CD14-positive monocyte (primary cell): ENCODE data around the gene TMEM37. TPM values are rescaled to one million over a fixed set of nuclear protein-coding genes. Genes with fewer than 3 reads are reported as not detected.

Experiments used
- DNase-seq, 3 donors: peaks; one replicate each; pipeline ENCODE4 v3.0.0-alpha.2; 2011 to 2022
- H2AFZ ChIP-seq: 2 replicates; pipeline ENCODE4 v1.6.0; 2012; ENCODE audit warnings: mild to moderate bottlenecking, low read depth, low read length, inconsistent platforms; ENCODE audit not compliant: insufficient read depth, poor library complexity, severe bottlenecking
- H3K27ac ChIP-seq, 2 donors: 1 replicate in 1 of 2; 2 replicates in 1 of 2; pipeline ENCODE4 v1.5.1; 2012 to 2013; ENCODE audit warnings: low read length in 2 of 2, control low read depth in 1 of 2, inconsistent platforms in 1 of 2, low read depth in 1 of 2, mild to moderate bottlenecking in 1 of 2
- H3K27me3 ChIP-seq, 2 donors: one replicate each; pipeline versions ENCODE4 v1.6.0 to v1.6.1; 2011 to 2013; ENCODE audit warnings: low read length in 2 of 2; ENCODE audit not compliant: control insufficient read depth in 2 of 2, insufficient read depth in 2 of 2
- H3K36me3 ChIP-seq, 2 donors: replicated peaks in 1 of 2; 1 replicate in 1 of 2; 2 replicates in 1 of 2; pipeline versions ENCODE4 v1.5.1 to v1.6.1; 2012 to 2013; ENCODE audit warnings: low read length in 2 of 2, control low read depth in 1 of 2, inconsistent platforms in 1 of 2, mild to moderate bottlenecking in 1 of 2; ENCODE audit not compliant: insufficient read depth in 2 of 2, control insufficient read depth in 1 of 2
- H3K4me1 ChIP-seq, 2 donors: 1 replicate in 1 of 2; 2 replicates in 1 of 2; pipeline versions ENCODE4 v1.5.1 to v1.6.1; 2012 to 2013; ENCODE audit warnings: low read length in 2 of 2, control low read depth in 1 of 2, inconsistent platforms in 1 of 2, mild to moderate bottlenecking in 1 of 2, moderate library complexity in 1 of 2; ENCODE audit not compliant: insufficient read depth in 2 of 2, control insufficient read depth in 1 of 2
- H3K4me2 ChIP-seq: replicated peaks from 2 replicates; pipeline ENCODE3; 2012; ENCODE audit warnings: low read length, moderate library complexity, mild to moderate bottlenecking; ENCODE audit not compliant: poor library complexity, severe bottlenecking; ENCODE audit errors: extremely low read depth
- H3K4me3 ChIP-seq, 3 experiments: fragments of 200-600 bp in 1 of 3; sonication (generic) in 1 of 3; replicated peaks in 1 of 3; 1 replicate in 2 of 3; 2 replicates in 1 of 3; pipeline ENCODE4 v1.5.1; 2011 to 2013; ENCODE audit warnings: low read length in 3 of 3, mild to moderate bottlenecking in 3 of 3, control low read depth in 2 of 3, low read depth in 2 of 3, inconsistent platforms in 1 of 3, moderate library complexity in 1 of 3
- H3K79me2 ChIP-seq: 2 replicates; pipeline ENCODE4 v1.6.0; 2012; ENCODE audit warnings: mild to moderate bottlenecking, control low read depth, inconsistent platforms, low read length, moderate library complexity; ENCODE audit not compliant: insufficient read depth
- H3K9ac ChIP-seq: 2 replicates; pipeline ENCODE4 v1.6.0; 2017; ENCODE audit warnings: low read length, mild to moderate bottlenecking; ENCODE audit not compliant: insufficient read depth, poor library complexity, severe bottlenecking
- H3K9me3 ChIP-seq, 2 donors: replicated peaks in 1 of 2; 1 replicate in 1 of 2; 2 replicates in 1 of 2; pipeline versions ENCODE4 v1.5.1 to v1.6.1; 2012 to 2013; ENCODE audit warnings: low read length in 2 of 2, control low read depth in 1 of 2; ENCODE audit not compliant: control insufficient read depth in 1 of 2, insufficient read depth in 1 of 2
- H4K20me1 ChIP-seq: 2 replicates; pipeline ENCODE4 v1.6.0; 2012; ENCODE audit warnings: mild to moderate bottlenecking, low read length, control low read depth, moderate library complexity; ENCODE audit not compliant: insufficient read depth
- H3K27ac Mint-ChIP-seq, 7 donors: one replicate each; pipeline ENCODE4 v1.8.0; 2020; ENCODE audit warnings: mild to moderate bottlenecking in 7 of 7, mixed read lengths in 7 of 7, moderate library complexity in 6 of 7, inconsistent platforms in 2 of 7
- H3K27me3 Mint-ChIP-seq, 3 donors: one replicate each; pipeline ENCODE4 v1.8.0; 2021 to 2022; ENCODE audit warnings: low read depth in 3 of 3, mild to moderate bottlenecking in 3 of 3, mixed read lengths in 3 of 3, moderate library complexity in 3 of 3, inconsistent platforms in 1 of 3
- H3K36me3 Mint-ChIP-seq, 2 donors: one replicate each; pipeline ENCODE4 v1.8.0; 2020; ENCODE audit warnings: mixed read lengths in 2 of 2, inconsistent platforms in 1 of 2, mild to moderate bottlenecking in 1 of 2
- H3K4me1 Mint-ChIP-seq: one replicate; pipeline ENCODE4 v1.8.0; 2020; ENCODE audit warnings: mild to moderate bottlenecking, mixed read lengths
- H3K4me3 Mint-ChIP-seq, 2 donors: one replicate each; pipeline ENCODE4 v1.8.0; 2020; ENCODE audit warnings: mild to moderate bottlenecking in 2 of 2, mixed read lengths in 2 of 2, moderate library complexity in 1 of 2
- H3K9me3 Mint-ChIP-seq, 7 donors: one replicate each; pipeline ENCODE4 v1.8.0; 2020 to 2022; ENCODE audit warnings: mixed read lengths in 7 of 7, mild to moderate bottlenecking in 6 of 7, moderate library complexity in 6 of 7, inconsistent platforms in 2 of 7
- CTCF ChIP-seq: fragments of 200-600 bp; IDR thresholded peaks from one replicate; pipeline ENCODE4 v1.8.0; 2022; ENCODE audit warnings: antibody characterized with exemption, mild to moderate bottlenecking
- WGBS: methylation state at CpG from one replicate; pipeline ENCODE4 v1.1.5; 2013; ENCODE audit warnings: missing lambda C conversion rate; ENCODE audit not compliant: insufficient coverage; 5-methylcytosine and 5-hydroxymethylcytosine counted together
- intact Hi-C, 2 donors: fragments of 100-400 bp; cut with micrococcal nuclease; formaldehyde crosslinking; loops; one replicate each; pipeline versions ENCODE4 v1.15.0 to v1.15.1; 2023
- polyA plus RNA-seq, 3 donors: library from polyadenylated mRNA; depleted of rRNA in 1 of 3; unstranded in 2 of 3; stranded (reverse) in 1 of 3; fragments of 300-500 nt in 2 of 3; fragments of >200 nt in 1 of 3; fragmentation: Illumina TruSeq in 2 of 3; gene quantifications; 1 replicate in 2 of 3; 2 replicates in 1 of 3; pipeline ENCODE4 v1.2.3, GENCODE V29; 2012 to 2021

The TMEM37 gene
- polyA plus RNA-seq, 3 donors: not detected

DNA sequence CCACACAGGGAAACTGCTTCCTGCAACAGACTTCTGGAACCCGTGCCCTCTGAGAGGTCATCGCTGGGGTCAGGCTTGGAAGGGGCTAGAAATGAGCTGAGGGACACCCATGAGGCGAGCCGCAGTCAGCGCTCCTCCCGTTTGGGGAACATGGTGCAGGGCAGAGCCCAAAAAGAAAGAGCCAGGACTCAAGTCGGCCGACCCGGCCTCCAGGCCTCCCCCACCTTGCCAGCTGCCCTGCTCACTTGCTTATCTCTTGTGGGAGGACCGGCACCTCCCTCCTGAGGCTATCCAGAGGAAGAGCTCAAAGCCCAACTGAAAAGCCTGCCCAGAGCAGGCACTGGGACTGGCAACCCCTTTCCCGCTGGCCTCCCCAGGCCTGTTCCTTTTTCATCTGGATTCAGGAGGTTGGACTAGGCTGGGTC is 49.1 kb downstream of the TMEM37 start:
- whole genome bisulfite sequencing: 96% methylated on average over 11 of the region's 11 CpGs
- no peak overlapping the region for H3K9ac ChIP-seq

DNA sequence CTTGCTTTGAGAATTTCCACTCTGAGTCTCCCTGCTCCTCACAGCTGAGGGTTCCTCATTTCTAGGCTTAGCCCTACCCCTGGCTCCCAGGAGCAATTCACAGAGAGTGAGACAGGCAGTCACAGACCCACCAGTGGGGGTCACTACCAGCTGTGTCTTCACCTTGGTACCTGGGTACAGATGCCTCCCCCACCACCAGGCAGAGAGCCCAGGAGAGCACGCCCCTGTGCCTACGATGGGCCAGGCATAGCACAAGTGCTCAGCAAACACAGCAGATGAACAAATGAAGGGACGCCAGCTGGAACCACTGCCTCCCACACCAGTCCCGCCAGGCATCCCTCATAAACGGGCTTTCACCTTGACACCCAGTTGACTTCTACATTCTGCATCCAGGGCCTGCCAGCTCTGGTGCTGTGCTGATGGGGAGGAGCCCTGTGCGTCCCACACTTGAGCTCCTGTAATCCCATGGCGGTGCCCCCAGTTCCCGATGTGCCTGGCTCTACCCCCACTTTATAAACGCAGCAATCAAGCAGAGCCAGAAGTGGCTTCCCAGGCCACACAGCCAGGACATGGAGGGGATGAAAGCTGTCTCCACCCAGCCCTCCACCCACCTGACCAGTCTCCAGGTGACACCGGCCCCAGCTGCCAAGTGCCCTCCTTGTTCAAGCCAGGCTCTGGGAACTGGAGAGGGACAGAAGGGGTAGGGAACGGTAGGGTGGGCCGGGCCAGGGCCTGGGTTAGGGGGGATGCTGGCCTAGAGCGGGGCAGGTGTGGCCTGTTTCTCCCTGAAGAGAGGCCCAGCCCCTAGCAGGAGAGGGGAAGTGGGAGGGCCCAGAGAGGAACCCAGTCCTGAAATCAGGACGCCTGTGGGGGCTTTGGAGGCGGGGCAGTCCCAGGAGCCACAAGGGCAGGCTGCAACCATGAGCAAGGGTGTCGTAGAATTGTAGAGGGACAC is 50.1 kb downstream of the TMEM37 start:
- no peak for DNase-seq
- no peak for TF ChIP-seq CTCF
- Histone ChIP-seq H3K4me2 (no peak overlapping the region), H3K4me1 (no peaks in the 10 kb centered on the region), H3K27ac (no peak overlapping the region), H3K27me3 (no peaks in the 10 kb centered on the region), H3K4me3 (no peak overlapping the region), H3K9ac (no peak overlapping the region), H3K9me3 (no peaks in the 10 kb centered on the region), H2AFZ (no peak overlapping the region), H3K36me3 (no peaks in the 10 kb centered on the region), H4K20me1 (no peaks in the 10 kb centered on the region), H3K79me2 (no peaks in the 10 kb centered on the region)
- intact Hi-C loops: no loop called here
- H3K9me3 Mint-ChIP-seq: peaks cover 0 to 2% (median 0%) of the 10 kb centered on the region in 7 donors
- no peaks in the 10 kb centered on the region for H3K36me3 Mint-ChIP-seq
- H3K27ac Mint-ChIP-seq: no peak overlapping the region
- 69% methylated on average over 10 of the region's 16 CpGs for WGBS
- peaks cover 5 to 14% (median 7%) of the 10 kb centered on the region in 3 donors for H3K27me3 Mint-ChIP-seq
- H3K4me3 Mint-ChIP-seq: no peak overlapping the region
- H3K4me1 Mint-ChIP-seq: peaks cover 8% of the 10 kb centered on the region

More for the DNA sequence above, 49.1 kb downstream of the TMEM37 start:
- Histone ChIP-seq H2AFZ (no peak overlapping the region), H3K4me2 (no peak overlapping the region), H3K27me3 (no peaks in the 10 kb centered on the region), H3K27ac (no peak overlapping the region), H4K20me1 (no peaks in the 10 kb centered on the region), H3K79me2 (no peaks in the 10 kb centered on the region), H3K4me3 (no peak overlapping the region), H3K9me3 (no peaks in the 10 kb centered on the region), H3K36me3 (no peaks in the 10 kb centered on the region), H3K4me1 (no peaks in the 10 kb centered on the region)
- no peak overlapping the region for H3K4me3 Mint-ChIP-seq
- no peak overlapping the region for H3K27ac Mint-ChIP-seq
- peaks cover 10% of the 10 kb centered on the region for H3K4me1 Mint-ChIP-seq
- TF ChIP-seq CTCF: no peak
- H3K27me3 Mint-ChIP-seq: peaks cover 0 to 14% (median 9%) of the 10 kb centered on the region in 3 donors
- DNase-seq: no peak
- peaks cover 0 to 2% (median 0%) of the 10 kb centered on the region in 7 donors for H3K9me3 Mint-ChIP-seq
- intact Hi-C loops: no loop called here
- H3K36me3 Mint-ChIP-seq: no peaks in the 10 kb centered on the region
